OCI-M1 (cell line): ENCODE data around the gene APOLD1.

Experiments used
- DNase-seq: peaks from one replicate; lab custom pipeline; 2025; lab: John Stamatoyannopoulos, UW

Gene APOLD1

DNA sequence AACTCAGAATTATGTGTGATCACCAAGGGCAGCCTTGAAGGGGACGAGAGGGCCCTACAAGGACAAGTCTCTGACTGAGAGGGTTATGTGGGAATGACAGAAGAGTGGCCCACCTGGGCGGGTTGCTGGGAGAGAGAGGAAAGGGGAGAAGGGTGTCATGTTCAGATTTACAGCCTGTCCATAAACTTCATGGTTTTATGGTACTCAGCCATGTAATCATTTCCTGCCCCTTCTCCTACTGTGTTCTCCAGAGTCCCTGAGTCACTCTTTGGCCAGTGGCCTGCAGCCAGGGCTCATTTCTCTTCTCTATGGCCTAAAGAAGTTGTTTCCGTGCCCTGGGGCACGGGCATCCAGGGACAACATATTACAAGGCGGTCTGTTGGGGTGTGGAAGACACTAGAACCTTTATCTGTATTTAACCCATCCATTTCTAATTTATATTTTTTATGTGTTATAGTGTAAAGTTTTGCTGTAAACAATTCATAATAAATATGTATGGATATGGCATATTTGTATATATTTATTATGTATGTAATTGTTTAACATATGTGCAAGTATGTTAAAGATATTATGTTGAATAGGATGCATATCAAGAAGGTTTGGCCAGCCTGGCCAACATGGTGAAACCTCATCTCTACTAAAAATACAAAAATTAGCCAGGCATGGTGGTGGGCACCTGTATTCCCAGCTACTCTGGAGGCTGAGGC, 54.6 kb downstream of the APOLD1 start:
- no peak for DNase-seq

DNA sequence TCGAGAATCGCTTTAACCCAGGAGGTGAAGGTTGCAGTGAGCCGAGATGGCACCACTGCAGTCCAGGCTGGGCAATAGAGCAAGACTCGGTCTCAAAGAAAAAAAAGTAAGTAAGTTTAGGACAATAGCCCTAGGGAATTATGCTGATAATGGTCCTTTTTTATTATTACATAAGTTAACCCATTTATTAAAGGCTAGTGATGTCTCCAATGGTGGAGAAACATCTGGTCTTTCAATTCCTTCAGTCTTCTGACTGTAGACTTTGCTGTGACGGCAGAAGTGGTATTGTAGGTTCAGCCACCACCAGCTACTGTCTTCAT, 55.1 kb downstream of the APOLD1 start:
- DNase-seq, result no peak
